ENCODE results near the gene TXNRD3.

TXNRD3 gene

DNA sequence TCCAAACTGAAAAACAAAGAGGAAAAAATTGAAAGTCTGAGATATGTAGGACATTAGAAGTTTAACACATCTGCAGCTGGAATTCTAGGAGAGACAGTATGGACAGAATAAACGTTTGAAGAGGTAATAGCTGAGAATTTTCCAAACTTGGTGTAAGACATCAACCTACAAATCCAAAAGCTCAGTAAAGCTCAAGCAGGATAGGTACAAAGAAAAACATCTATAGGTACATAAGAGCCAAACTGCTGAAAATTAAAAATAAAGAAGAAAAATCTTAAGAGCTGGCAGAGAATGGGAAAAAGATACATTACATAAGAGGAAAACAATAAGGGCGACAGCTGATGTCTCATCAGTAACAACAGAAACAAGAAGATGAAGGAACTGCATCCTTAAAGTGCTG lies 73.4 kb downstream of the TXNRD3 start:
- no peak for DNase-seq

DNA sequence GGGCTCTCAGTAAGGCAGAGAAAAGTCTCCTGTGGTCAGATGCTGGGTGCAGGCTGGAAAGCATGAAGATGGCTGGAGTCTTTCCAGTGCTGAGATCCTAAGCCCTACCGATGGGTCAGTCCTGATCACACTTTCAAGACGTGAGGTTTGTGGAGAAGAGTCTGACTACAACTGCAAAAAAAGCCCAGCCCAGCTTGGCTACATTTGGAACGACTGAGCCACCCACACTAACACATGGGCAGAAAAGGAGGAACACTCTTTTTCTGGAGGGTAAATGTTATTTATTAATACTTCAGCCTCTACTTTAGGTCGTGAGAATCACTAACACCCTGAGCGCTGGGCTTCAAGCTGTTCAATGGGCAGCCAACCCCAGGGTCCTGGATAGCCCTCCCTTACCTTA lies 74.2 kb downstream of the TXNRD3 start:
- DNase-seq, result no peak

DNA sequence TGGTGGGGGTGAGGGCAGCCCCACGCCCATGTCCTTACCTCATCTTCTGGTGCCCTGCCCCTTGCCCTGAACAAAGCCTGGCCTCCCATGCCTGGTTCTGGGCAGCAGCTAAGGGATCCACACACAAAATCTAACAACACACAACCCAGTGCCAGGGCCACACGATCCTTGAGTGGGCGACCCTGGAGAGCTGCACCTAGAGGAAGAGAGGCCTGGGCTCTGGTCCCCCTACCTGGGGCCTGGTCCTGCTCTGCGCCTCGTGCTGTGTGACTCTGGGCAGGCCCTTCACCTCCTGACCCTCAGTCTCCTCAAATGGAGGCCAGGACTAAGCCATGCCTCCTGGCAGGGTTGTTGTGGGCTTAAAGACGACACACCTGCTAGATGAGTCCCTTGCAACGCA lies 76.2 kb downstream of the TXNRD3 start:
- DNase-seq, result no peak

DNA sequence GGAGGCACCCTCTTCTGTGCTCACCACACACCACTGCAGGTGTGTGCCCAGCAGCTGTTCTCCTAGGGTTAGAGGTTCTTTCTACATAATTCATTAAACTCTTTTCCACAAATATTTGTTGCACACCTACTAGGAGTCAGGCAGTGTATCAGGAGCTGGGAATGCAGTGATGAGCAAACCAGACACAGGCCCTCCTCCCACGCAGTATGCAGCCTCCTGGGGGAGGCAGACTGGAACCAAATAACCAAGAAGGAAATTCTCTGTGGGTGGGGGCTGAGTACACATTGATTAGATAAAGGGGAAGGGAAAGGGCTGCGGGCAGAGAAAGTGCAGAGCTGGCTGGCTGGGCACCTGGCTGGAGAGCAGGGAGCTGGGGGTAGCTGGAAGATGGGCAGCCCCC lies 77.7 kb downstream of the TXNRD3 start:
- DNase-seq, result no peak

DNA sequence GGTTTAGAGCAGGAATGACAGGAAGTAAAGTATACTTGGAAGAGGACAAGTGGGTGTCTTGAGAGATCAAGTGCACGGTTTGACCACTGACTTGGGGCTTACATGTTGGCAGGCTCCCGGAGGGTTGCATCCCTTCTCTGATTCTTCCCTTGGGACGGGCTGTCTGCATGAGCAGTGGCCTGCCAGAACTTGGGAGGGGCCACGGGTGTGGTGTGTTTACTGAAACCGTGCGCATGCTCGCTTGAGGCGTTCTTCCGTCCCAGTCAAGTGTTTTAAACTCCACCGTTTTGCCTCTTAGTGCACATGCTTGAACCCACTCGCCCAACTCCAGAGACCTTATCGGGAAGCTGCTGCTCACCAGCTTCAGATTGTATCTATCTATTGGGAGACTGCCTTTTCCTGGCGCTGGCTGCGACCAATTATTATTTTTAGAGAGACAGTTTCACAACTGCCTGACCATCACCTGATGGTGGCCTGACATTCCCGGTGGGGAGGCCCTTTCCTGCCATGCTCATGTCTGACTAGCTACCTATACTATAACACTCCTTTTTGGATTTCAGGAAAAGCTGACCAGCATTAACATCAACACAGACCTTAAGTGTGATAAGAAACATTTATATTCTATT lies 81.3 kb downstream of the TXNRD3 start:
- DNase-seq, result no peak

DNA sequence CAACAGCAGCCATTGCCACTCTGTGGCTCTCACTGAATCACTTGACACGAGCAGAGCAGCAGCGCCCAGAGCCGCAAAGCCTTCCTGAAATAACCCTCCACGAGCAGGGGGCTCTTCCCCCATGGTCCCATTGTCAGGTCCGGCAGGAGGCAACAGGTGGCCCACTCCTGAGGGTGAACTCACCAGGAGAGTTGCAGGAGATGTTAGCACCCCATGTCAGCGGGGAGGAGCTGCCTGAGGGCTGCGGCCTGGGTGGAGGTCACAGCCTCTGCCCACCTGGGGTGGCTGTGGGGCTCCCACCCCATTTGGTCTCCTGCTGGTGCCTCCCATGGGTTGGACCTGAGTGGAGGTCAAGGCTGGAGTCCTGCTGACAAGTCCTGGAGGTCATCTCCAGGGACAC lies 83.8 kb downstream of the TXNRD3 start:
- no peak for DNase-seq

DNA sequence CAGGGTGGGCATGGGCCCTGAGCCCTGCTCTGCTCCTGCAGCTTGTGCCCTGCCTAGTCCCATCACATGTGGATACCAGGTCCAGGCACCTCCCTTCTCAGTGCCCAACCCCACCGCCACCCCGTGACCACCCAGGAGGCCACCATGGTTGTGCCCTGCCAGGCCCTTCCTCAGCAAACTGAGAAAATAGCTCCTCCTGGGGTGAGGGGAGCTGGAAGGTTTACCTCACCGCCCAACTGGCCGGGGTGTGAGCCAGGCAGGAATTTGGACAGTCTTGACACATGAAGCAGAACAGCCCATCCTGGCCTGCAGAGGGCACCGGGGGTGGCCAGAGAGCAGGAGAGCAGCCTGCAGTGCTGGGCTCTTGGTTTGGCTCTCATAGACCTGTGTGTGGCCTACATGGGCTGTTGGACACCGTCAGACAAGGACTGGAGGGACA lies 84.8 kb downstream of the TXNRD3 start:
- DNase-seq, result no peak

DNA sequence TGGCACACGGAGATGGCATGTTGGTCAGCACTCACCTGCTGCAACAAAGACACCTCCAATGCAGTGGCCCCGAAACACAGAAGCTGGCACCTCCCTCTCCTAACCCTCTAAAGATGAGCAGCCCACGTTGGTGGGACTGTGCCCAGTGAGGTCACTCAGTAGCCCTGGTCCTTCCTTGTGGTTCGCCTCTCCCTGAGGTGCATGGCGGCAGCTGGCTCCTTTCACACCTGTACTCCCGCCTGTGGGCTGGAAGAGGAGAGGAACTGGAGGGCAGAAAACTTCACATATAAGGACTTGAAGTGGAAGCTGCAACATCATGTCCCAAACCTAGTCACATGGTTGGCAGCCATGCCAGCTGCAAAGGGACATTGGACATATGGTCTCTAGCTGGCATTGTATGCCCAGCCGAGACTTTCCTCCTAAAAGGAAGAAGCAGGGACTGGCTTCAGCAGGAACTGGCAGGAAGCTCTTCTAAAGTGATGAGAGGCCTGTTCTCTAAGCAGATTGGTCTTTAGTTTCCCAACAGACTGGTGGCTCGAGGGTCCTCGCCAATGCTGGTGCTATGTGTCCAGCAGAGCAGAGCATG lies 85.4 kb downstream of the TXNRD3 start:
- no peak for DNase-seq

DNA sequence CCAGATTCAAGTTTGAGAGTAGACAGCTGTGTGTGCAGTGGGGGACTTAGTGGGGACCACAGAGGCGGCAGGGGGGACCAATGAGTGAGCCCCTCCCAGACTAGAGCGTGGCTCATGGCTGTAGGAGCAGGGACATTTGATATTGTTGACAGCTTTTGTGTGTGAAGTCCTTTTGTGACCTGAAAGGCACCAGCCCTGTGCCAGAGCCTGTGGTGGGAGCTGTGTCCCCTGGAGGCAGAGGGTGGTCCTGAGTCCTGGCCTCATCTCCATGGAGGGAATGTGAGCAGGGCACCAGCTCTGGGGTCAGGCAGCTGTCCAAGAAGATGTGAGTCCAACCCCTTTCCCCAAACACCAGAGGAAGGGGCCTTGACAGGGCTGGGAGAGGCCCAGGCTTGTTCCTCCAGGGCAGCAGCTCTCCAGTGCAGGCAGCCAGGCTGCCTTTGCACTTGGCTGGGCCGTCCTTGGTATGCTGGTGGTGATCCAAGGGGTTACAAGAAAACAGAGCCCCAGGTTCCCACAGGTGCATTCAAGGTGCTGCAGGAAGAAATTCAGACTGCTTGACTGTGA lies 86.1 kb downstream of the TXNRD3 start:
- DNase-seq, result no peak

DNA sequence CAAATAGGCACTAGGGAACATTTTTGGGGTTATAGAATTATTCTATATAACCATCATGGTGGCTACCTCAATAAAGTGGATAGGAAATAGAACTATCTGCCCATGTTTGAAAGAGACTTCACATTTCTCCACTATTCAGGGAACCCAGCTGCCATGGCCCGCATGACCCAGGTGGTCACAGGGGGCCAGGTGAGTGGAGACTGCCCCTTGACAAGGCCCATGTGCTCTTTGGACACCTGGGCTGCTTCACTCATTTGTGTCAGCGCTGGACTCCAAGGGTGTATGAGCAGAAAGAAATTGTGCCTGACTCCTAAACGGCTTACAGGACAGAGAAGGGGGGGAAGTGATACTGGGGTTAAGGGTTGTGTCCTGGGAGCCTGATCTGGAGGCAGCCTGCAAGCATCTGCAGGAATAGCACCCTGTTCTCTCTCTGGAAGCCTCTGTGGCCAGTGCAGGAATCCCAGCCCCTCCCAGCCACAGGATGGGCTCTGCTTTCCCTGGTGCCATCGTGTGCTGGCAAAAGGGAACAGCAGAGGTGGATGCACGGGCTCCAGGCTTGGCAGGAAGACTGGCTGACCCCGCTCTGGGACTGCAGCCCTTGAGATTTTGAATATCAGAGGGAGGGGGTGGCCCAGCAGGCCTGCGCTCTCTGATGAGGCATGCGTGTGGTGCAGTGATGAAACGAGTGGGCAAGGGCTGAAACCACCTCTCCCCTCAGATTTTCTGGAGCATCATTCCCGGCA lies 87.1 kb downstream of the TXNRD3 start:
- DNase-seq, result peak; percentile 71

DNA sequence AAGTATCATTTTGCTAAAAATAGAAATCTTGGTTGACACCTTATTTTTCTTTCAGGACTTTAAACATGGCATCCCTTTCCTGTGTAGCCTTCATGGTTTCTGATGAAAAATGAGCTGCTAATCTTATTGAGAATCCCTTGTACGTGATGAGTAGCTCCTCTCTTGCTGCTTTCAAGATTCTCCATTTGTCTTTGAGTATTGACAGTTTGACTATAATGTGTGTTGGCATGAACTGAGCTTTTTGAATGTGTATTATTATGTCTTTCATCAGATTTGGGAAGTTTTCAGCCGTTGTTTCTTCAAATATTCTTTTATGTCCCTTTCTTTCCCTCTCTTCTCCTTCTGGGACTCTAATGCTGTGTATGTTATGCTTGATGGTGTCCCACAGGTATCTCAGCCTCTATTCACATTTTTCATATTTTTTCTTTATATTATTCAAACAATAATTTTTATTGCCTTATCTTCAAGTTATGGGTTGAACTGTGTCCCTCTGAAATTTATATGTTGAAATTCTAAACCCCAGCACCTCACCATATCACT lies 92.1 kb downstream of the TXNRD3 start:
- no peak for DNase-seq

DNA sequence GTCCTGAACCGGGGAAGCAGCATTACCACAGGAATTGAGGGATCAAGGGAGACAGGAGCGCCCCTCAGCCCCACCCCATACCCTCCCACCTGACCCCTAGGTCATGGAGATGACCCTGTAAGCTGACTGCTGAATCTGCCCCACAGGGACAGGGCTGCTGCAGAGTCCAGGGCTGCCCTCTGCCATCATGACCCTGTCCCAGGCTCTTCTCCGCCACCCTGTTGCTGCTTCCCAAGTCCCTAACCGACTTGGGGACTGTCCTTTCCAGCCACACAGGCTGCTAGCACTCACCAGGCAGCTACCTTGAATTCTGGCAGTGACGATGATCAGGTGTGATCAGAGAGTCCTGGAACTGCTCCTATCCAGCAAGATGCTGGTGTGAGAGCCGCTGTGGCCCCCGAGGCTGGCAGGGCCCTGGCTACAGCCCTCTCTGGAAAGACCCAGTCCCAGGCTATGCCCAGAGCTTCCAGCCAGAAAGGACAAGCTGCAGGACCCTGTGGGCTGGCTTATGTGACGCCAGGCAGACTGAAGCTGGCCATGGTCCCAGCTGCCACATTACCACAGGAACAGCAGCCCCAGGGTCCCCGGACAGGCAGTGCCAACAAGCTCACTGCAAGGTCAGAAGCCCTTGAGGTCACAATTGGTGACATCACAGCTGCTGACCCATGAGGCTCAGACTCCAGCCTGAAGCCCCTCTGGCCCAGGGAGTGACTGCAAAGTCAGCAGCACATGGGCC lies 96.4 kb downstream of the TXNRD3 start, which contains the start of gene C3orf22:
TSS of gene C3orf22 (minus strand) at position 597 of the 736 bp plus-strand sequence. CDS start 5,542 bp downstream, outside the sequence.
- no peak for DNase-seq

DNA sequence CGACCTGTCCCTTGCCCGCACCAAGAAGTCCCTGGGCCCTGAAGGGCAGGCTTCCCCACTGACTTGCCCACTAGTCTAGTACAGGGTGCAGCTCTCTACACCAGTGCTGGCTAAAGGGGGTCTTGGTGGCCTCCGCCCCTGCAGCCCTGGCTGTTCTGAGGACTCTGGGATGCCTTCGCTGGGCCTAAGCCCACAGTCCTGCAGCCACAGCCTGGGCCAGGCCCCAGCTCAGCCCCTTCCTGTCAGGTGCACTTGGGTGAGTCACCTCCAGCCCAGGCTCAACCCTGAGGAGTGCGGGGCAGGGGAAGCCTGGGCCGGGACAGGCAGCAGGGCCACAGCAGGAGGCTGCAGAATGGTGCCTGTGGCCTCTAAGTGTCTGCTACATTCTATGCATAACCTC lies 97.2 kb downstream of the TXNRD3 start:
- DNase-seq, result no peak

DNA sequence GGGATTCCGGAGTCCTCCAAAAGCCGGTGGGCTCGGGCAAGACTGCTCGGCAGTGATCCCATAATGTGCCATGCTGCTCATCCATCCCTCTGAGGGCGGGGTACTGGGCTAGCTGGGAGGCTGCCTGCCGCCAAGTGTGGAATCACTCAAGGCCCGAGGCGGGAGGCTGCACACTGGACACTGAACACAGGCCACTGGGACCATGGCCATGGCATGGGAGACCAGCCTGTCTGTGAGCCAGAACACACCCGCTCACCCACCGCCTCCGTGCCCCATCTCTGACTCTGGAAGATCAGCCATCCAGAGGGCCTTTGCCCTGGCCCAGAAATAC lies 97.5 kb downstream of the TXNRD3 start:
- DNase-seq, result no peak

All from 8988T (cell line).